COLO668 (cell line): ENCODE results near the gene ABL2.
"Not testable (repeated sequence)": the region's sequence is repeated elsewhere in the genome, so short reads cannot be mapped to it uniquely, and the experiment has no call there.

Experiments
- DNase-seq: peaks from one replicate; lab custom pipeline; 2025; ENCODE audit not compliant: unreplicated experiment; lab: John Stamatoyannopoulos, UW

Gene ABL2

DNA sequence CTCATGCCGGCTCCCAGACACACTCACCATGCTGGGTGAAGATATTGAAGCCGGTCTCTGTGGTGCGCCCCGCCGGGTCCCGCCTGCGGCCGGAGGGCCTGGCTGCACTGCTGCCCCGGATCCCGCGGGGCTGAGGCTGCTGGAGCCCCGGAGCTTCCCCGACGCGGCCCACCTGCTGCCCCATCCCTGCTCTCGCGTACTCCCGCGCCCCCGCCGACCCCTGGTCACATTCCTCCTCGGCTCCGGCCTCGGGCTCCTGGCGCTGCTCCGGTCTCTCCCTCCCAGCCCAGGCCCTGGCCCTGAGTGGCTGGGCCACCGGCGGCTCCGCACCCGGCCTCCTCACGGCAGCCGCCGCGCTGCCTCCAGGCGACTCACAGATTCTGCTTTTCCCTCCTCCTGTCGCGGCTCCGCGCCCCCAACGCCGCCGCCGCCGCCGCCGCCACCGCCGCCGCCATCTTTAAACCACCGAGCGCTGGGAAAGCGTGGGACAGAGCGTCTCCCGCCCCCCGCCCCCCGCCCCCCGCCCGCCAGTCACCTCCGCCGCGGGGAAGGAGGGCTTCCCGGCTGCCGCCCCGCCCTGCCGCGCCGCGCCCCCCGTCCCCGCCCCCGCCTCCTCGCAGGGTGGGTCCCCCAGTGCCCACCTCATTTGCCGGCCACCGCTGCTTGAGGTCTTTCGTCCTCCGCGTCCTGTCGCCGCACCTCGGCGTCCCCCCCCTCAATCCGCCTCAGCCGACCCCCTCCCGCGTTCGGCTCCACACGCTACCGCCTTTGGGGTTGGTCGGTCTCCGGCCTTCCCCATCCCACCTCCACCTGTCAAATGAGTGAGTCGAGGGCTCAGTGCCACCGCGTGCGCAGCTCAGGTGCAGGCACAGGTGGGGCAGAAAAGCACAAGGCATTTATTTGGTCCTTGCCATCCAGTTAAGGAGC, at the start of gene ABL2:
Gene ABL2 (minus strand): TSS at position 464 of the 927 bp plus-strand sequence. CDS start 280 bp downstream, at position 184.
- DNase-seq = peak; percentile 75

DNA sequence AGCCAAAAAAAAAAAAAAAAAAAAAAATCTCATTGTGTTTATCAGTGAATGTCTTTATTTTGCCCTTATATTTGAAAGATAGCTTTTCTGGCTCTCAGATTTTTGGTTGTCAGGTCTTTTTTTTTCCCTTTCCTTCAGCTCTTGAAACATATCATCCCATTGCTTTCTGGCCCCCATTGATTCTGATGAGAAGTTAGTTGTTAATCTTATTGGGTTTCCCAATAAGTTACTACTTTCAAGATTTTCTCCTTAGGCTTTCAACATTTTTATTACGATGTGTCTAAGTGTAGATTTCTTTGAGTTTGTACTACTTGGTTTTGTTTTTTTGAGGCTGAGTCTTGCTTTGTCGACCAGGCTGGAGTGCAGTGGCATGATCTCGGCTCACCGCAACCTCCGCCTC, 49.4 kb upstream of the ABL2 start:
- no peak for DNase-seq

DNA sequence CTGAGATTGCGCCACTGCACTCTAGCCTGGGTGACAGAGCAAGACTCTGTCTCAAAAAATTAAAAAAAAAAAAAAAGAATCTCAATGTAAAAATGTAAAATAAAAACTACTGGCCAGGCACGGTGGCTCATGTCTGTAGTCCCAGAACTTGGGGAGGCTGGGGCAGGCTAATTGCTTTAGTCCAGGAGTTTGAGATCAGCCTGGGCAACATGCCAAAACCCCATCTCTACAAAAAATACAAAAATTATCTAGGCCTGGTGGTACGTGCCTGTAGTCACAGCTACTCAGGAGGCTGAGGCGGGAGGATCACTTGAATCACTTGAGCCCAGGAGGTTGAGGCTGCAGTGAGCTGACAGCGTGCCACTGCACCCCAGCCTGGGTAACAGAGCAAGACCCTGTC, 44.9 kb upstream of the ABL2 start:
- DNase-seq = not testable (repeated sequence)

DNA sequence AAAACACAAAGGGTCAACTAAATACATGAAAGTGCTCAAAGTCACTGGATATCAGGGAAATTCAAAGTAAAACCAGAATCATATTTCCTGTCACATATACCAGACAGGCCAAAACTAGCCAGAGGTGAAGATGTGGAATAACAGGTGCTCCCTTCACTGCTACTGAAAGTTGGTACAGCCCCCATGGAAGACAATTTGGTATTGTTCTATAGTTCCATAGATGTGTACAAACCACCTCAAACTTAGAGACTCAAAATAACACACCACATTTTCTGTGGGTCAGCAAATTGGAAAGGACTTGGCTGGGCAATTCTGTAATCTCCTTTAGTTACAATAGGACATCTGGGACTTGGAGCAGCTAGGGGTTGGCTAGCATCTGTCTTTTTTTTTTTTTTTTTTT, 39.6 kb upstream of the ABL2 start:
- DNase-seq = no peak

DNA sequence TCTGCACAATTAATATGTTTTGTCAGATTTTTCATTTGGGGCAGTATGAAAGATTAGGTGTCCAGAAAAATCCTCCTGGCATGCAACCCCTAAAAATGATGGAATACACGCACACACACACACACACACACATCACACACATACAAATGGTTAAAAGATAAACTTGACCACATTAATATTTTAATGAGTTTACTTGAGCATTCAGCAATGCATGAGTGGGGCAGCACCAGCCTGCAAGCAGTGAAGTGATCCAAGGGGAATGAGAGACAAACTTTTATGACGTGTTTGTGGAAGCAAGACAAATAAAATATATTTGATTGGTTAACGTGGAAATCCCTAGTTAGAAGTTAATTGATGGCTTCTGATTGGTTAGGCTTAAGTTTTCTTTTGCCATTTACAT, 35.0 kb upstream of the ABL2 start:
- DNase-seq = no peak

DNA sequence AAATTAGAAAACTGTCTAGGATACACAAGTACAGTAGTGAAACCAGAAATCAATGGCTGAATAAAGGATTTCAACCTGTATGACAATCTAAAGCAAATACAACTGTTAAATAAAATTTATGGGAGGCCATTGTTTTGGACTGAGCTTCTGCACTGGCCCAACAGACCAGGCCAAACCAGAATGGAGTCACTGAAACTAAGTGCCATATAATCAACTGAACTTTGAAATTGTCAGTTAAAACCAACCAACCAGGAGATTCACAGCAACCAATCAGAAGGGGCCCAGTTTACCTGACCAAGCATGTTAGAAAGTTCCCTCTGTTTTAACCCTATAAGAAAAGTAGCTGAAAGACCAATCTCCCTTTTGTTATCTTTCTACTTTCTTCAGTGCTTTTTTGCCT, 33.6 kb upstream of the ABL2 start:
- DNase-seq = no peak

DNA sequence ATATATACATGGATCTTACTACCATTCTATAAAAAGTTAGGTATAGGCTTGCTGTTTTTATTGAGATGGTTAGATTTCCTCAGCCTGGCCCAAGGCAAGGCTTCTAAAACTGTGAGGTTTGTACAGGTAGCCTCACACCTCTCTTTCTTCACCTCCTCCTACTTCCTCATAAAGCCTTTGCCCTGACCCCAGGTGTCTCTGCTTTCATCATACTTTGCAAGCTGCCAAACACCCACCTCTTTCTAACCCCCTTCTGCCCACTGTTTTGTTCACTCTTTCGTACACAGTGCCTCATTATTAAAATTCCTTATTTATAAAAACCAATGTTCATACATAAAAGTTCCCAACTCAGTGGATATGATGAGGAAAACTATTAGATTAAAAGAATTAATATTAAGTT, 32.7 kb upstream of the ABL2 start:
- no peak for DNase-seq

DNA sequence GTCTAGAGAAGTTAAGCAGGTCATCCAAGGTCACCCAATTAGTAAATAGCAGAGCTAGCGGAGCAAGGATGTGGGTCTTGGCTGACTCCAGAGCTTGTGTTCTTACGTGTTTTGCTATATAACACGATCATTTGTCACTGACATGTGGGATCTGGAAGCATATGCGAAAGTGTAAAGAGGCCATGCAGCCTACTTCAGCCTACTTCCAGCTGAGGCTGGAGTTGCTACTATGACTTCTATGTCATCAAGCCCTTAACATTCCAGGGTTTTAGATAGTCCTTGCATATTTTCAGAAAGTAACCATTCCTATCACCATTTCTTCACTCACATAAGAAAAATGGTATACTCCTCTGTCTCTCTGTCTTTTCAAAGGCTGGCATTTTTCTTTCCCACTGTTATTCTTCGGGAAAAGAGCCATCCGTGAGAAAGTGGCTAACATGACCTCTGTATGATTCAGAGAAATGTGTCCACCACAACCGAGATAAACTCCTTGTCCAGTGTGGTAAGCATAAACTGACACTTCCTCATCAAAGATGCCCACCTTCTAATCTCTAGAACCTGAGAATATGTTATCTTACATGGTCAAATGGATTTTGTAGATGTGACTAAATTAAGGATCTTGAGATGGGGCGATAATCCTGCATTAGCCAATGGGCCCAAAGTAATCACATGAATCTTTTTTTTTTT, 24.0 kb upstream of the ABL2 start:
- no peak for DNase-seq

DNA sequence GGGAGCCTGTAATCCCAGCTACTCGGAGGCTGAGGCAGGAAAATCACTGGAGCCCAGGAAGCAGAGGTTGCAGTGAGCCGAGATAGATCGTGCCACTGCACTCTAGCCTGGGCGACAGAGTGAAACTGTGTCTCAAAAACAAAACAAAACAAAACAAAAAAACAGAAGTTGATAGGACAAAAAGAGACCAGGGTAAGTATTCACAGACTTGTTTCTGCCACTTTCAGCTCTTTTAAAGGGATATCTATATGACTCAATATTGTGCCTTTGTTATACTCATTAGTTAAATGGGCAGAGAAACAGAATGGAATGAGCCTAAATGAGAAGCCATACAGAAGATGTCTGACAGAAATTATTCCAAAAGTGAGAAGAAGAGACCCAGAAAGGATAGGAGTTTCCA, 23.1 kb upstream of the ABL2 start:
- no peak for DNase-seq

DNA sequence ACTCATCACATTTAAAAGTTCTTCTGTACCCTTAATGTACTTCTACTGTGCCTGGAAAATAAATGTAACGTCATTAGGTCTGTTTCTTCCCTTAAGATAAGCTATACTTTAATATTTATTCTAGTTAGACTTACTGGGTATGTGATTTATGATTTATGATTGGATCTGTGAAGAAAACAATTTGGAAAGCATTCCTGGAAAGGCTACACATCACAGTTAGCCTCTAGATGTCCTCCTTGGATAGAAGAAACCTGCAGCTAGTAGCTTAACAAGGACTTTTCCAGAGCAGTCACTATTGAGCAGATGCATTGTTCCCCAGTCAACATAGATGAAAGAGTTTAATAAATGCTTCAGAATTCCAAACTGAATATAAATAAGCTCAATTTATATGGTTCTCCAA, 22.2 kb upstream of the ABL2 start:
- no peak for DNase-seq

DNA sequence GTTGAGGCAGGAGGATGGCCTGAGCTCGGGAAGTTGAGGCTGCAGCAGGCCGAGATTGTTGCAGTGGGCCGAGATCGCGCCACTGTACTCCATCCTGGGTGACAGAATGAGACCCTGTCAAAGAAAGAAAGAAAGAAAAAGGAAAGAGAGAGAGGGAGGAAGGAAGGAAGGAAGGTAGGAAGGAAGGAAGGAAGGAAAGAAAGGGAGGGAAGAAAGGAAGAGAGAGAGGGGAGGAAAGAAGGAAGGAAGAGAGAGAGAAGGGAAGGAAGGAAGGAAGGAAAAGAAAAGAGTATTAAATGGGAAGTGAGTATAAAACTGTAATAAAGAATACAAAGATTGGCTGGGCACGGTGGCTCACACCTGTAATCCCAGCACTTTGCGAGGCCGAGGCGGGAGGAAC, 18.4 kb upstream of the ABL2 start:
- no peak for DNase-seq

DNA sequence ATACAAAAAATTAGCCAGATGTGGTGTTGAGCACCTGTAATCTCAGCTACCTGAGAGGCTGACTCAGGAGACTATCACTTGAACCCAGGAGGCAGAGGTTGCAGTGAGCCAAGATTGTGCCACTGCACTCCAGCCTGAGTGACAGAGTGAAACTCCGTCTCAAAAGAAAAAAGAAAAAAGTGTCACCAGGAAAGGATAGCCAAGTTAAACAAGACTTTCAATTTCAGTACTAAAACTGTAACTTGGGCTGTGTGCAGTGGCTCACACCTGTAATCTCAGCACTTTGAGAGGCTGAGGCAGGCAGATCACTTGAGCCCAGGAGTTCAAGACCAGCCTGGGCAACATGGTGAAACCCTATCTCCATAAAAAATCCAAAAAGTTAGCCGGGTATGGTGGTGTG, 15.9 kb upstream of the ABL2 start:
- not testable (repeated sequence) for DNase-seq

DNA sequence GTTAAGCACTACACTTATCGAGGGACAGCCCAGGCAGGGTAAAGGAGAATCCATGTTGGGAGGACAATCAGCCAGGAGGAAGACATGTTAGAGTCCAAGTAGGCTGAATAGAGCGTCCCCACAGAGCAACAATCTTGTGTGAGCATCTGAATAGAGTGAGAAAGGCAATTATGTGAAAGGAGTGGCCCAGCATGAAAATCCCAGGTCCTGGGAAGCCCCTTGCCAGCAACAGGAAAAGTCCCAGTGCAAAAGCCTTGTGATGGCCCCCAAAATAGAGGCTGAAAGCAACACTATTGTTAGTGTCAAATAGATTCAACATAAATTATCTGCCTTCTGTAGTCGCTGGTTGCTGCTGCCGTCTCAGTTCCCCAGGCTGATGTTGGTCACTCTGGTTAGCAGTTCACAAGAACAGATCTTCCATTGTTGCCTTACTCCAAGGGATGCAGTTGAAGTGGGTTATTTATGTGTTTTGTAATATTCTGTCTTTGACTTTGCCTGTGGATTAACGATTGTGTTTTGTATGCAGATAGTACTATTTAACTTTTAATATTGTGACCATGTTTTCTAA, 12.1 kb upstream of the ABL2 start:
- no peak for DNase-seq

DNA sequence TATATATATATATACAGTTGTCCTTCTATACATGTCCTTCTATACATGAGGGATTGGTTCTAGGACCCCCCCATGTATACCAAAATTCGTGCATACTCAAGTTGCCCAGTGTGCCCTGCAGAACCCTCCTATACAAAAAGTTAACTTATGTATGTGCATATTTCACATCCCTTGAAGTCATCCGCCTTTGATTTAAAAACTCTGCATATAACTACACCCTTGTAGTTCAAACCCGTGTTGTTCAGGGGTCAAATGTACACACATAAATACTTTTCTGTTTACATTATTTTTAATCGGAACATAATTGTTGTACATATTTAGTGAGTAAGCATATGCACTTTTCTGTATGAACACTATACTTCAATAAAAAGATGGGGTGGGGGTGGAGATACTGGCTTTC, 7.7 kb upstream of the ABL2 start:
- no peak for DNase-seq

DNA sequence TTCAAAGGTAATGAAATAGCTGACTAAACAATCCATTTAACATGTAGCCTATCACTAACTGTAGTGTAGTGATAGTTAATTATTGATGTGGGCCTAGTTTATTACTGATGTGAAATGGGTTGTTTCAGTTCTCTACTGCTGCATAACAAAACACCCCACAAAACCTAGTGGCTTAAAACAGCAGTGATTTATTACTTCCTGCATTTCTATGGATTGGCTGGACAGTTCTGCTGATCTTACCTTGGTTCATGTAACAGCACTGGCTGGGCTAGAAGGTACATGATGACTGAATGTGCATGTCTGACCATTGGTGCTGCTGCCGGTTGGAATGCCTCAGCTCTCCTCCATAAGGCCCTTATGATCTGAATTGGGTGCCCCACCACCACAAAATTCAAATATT, 5.4 kb upstream of the ABL2 start:
- no peak for DNase-seq

DNA sequence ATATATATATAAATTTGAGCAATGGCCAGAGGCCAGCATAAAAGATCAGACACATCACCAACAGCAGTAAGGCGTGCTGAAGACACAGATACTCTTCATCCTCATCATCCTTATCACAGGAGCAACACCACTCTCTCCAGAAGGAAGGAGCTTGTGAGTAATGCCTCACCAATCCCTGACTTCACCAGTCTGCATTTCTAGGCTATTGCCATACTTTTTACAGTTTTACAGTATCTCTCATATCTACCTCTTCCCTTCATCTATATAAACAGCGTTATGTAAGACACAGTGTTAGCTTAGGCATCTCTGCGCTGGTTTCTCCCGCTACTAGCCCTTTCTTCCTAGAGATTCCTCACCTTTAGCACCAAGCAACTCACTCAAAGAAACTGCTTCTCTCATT, 2.4 kb upstream of the ABL2 start:
- no peak for DNase-seq

DNA sequence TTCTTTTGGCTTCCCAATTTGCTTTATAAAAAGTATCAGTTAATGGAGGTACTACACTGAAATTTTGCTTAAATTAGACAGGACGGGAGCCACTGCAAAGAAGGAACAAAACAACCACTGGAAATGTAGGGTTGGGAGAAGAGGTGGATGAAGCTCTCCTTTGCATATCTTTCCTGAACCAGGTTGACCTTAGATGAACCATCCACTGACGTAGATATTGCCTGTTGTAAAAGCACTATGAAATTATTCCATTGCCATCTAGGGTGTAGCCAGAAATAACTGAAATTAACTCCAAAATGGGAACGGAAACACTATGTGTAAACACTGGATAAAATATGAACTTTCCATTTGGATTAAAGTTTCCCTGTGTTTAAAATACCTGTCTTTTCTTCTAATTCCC, 1.2 kb upstream of the ABL2 start:
- DNase-seq = no peak

DNA sequence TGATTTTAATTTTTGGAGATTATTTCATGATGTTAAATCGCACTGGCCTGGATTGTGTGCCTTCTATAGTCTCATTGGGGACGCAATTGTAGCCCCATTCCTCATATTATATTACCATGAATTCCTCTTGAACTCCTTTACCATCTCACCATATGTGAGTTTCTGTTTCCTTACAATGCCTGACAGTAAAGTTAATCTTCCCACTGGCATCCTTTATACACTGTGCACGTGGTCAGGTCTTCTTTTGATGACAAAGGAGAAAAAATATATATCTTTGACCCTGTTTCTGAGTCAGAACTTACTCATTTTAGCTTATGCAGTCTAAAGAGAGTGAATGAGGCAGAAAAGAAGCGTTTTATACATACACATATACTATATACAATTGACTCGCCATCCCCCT, 774 bp upstream of the ABL2 start:
- DNase-seq = no peak

DNA sequence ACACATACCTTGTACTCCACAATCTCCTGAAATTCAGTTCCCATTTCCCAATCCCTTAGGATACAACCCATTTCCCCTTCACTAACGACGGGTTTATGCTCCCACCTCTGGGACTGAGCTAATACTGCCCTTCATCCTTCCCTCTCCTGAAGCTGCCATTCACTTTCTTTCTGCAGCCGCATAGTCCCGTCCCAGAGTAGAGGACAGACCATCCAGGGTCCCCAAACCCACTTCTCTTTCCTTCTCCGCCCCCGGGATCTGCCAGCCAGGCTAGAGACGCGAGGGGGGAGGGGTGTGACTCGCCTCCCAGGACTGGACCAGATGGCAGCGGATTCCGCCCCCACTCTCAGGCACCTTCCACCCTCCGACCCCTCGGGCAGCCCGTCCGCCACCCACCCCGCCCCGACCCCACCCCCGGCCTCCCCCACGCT, 679 bp downstream of the ABL2 start:
- DNase-seq = peak; percentile 58

DNA sequence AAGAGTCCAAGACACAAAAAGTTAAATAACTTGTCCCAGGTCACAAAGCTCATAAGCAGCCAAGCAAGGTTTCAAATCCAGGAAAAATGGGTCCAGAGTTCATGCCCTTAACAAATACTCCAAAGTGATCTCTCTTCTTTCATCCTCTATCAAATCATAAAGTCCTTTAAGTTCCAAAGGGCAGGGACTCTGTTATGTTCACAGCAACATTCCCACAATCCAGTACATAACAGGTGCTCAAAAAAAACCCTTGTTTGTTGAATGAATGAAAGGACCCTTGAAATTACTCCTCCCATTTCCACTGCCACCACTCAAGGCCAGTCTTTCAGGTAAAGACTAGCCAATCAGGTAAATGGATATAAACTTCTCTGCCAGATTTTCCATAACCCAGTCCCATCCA, 2.7 kb downstream of the ABL2 start:
- no peak for DNase-seq

DNA sequence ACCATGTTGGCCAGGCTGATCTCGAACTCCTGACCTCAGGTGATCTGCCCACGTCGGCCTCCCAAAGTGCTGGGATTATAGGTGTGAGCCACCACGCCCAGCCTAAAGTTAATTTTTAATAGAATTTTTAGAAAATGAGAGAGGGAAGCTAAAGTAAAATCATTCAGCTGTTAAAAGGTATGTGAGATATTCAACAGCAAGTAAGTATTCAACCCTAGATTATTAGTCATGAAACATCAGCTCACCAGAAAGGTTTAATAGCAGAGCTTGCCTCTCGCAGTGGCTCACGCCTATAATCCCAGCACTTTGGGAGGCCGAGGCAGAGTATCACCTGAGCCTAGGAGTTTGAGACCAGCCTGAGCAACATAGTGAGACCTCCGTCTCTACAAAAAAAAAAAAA, 5.0 kb downstream of the ABL2 start:
- DNase-seq = not testable (repeated sequence)

DNA sequence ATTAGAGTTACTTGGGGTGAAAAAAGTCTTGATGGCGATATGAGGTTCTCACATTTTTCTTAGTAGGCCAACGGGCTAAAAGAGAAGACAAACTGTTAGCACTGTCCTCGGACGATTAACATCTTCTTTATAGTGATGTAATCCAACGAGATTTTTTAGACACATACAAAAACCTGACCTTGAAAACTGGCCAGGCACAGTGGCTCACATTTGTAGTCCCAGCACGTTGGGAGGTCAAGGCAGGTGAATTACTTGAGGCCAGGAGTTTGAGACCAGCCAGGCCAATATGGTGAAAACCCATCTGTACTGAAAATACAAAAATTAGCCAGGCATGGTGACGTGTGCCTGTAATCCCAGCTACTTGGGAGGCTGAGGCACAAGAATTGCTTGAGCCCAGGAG, 8.4 kb downstream of the ABL2 start:
- DNase-seq = not testable (repeated sequence)
